Thyroid gland (tissue), 4 donors: ENCODE results near the gene TARM1.

Experiments used
- POLR2A ChIP-seq, 2 donors: fragments of 450-650 bp; IDR thresholded peaks; one replicate each; pipeline ENCODE4 v1.6.1; 2017; ENCODE audit warnings: antibody characterized with exemption in 2 of 2, mild to moderate bottlenecking in 2 of 2, moderate library complexity in 1 of 2
- TF ChIP-seq, protein P1 (sequence below), 6 experiments: fragments of 200-600 bp in 3 of 6; fragments of 450-650 bp in 3 of 6; sonication (generic) in 3 of 6; IDR thresholded peaks; one replicate each; pipeline ENCODE4 v1.5.1; 2016 to 2019; ENCODE audit warnings: antibody characterized with exemption in 6 of 6, mild to moderate bottlenecking in 2 of 6, inconsistent platforms in 1 of 6, moderate library complexity in 1 of 6

DNA sequence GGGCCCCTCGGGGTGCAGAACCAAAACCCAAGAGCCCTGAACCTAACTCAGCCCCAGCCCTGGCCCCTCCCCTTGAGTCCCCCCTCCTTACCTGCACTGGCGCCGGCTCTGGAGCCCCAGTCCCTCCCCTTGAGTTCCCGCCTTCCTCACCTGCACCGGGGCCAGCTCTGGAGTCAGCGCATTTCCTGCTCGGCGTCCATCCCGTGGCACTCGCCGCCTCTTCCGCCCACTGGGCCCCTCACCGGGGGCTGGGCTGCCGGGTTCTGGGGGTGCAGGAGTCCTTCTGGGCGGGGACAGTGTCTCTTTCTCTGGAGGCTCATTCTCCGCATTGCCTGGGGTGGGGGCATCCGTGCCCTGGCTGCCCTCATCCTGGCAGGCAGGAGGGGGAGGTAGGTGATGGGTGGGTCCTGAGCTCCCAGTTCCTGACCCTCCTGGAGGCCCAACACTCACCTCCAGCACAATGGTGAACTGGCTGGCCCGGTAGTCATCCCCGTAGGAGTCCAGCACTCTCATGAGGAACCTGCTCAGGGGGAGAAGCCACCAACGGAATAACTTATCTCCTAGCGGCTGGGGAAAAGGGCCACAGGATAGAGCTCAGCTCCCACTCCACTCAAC, 26.8 kb upstream of the TARM1 start:
- TF ChIP-seq, protein P1, sequence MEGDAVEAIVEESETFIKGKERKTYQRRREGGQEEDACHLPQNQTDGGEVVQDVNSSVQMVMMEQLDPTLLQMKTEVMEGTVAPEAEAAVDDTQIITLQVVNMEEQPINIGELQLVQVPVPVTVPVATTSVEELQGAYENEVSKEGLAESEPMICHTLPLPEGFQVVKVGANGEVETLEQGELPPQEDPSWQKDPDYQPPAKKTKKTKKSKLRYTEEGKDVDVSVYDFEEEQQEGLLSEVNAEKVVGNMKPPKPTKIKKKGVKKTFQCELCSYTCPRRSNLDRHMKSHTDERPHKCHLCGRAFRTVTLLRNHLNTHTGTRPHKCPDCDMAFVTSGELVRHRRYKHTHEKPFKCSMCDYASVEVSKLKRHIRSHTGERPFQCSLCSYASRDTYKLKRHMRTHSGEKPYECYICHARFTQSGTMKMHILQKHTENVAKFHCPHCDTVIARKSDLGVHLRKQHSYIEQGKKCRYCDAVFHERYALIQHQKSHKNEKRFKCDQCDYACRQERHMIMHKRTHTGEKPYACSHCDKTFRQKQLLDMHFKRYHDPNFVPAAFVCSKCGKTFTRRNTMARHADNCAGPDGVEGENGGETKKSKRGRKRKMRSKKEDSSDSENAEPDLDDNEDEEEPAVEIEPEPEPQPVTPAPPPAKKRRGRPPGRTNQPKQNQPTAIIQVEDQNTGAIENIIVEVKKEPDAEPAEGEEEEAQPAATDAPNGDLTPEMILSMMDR (IDR thresholded peaks at IDR 0.05): no peak
- TF ChIP-seq POLR2A (IDR thresholded peaks at IDR 0.05): no peak
